ENCODE data around the gene CCSER1.
"Not testable (repeated sequence)": the region's sequence is repeated elsewhere in the genome, so short reads cannot be mapped to it uniquely, and the experiment has no call there.

Gene CCSER1

GRCh38 chr4:91212211-91212610, 1085.0 kb downstream of the CCSER1 start:
- no peak for TF ChIP-seq EZH2phosphoT487 (conservative IDR thresholded peaks at IDR 0.05; ENCODE audit: low read length)

GRCh38 chr4:91217831-91218403, 1090.7 kb downstream of the CCSER1 start:
- not testable (repeated sequence) for H3K79me2 ChIP-seq (ENCODE audit: insufficient read depth, low read length); H3K4me3 ChIP-seq (ENCODE audit: insufficient read depth, low read length, poor library complexity, severe bottlenecking); H3K27ac ChIP-seq (ENCODE audit: low read depth, low read length); H3K4me2 ChIP-seq (ENCODE audit: low read depth, low read length, poor library complexity, severe bottlenecking); H3K9ac ChIP-seq (ENCODE audit: low read length); H3K9me2 ChIP-seq (replicated peaks; ENCODE audit: insufficient read depth, low read length); H3K27me3 ChIP-seq (ENCODE audit: low read length); H2AFZ ChIP-seq (ENCODE audit: low read depth, low read length, severe bottlenecking); H3K9me3 ChIP-seq (ENCODE audit: insufficient read depth, low read length); H4K20me1 ChIP-seq (ENCODE audit: low read depth, low read length); H3K36me3 ChIP-seq (ENCODE audit: low read length); H3F3A ChIP-seq (ENCODE audit: insufficient read depth)

More at GRCh38 chr4:91212211-91212610, 1085.0 kb downstream of the CCSER1 start:
- Histone ChIP-seq H3K9ac (ENCODE audit: low read length) (no peak overlapping the region), H3K4me3 (ENCODE audit: insufficient read depth, low read length, poor library complexity, severe bottlenecking) (no peak overlapping the region), H3K27ac (ENCODE audit: low read depth, low read length) (no peak overlapping the region), H3K27me3 (ENCODE audit: low read length) (no peaks in the 10 kb centered on the region), H3F3A (ENCODE audit: insufficient read depth) (no peaks in the 10 kb centered on the region), H3K9me2 (replicated peaks; ENCODE audit: insufficient read depth, low read length) (no peaks in the 10 kb centered on the region), H3K36me3 (ENCODE audit: low read length) (no peaks in the 10 kb centered on the region), H4K20me1 (ENCODE audit: low read depth, low read length) (no peaks in the 10 kb centered on the region), H3K9me3 (ENCODE audit: insufficient read depth, low read length) (no peaks in the 10 kb centered on the region), H3K4me2 (ENCODE audit: low read depth, low read length, poor library complexity, severe bottlenecking) (no peak overlapping the region), H3K79me2 (ENCODE audit: insufficient read depth, low read length) (no peaks in the 10 kb centered on the region), H2AFZ (ENCODE audit: low read depth, low read length, severe bottlenecking) (no peak overlapping the region)

GRCh38 chr4:91220315-91220714, 1093.1 kb downstream of the CCSER1 start:
- TF ChIP-seq CTCF (IDR thresholded peaks at IDR 0.05; ENCODE audit: insufficient read depth, low read length, poor library complexity, severe bottlenecking) (no peak), EZH2phosphoT487 (conservative IDR thresholded peaks at IDR 0.05; ENCODE audit: low read length) (no peak)
- Histone ChIP-seq H3K9me2 (replicated peaks; ENCODE audit: insufficient read depth, low read length) (no peaks in the 10 kb centered on the region), H3K4me2 (ENCODE audit: low read depth, low read length, poor library complexity, severe bottlenecking) (no peak overlapping the region)

GRCh38 chr4:91222014-91222413, 1094.8 kb downstream of the CCSER1 start:
- H3K9ac ChIP-seq (ENCODE audit: low read length), result no peak overlapping the region
- no peaks in the 10 kb centered on the region for H3K9me3 ChIP-seq (ENCODE audit: insufficient read depth, low read length)
- H3K79me2 ChIP-seq (ENCODE audit: insufficient read depth, low read length), result no peaks in the 10 kb centered on the region
- no peak overlapping the region for H3K27ac ChIP-seq (ENCODE audit: low read depth, low read length)
- no peak overlapping the region for H3K4me3 ChIP-seq (ENCODE audit: insufficient read depth, low read length, poor library complexity, severe bottlenecking)
- H3K4me2 ChIP-seq (ENCODE audit: low read depth, low read length, poor library complexity, severe bottlenecking), result no peak overlapping the region
- no peak overlapping the region for H2AFZ ChIP-seq (ENCODE audit: low read depth, low read length, severe bottlenecking)
- no peaks in the 10 kb centered on the region for H3F3A ChIP-seq (ENCODE audit: insufficient read depth)
- H3K27me3 ChIP-seq (ENCODE audit: low read length), result no peaks in the 10 kb centered on the region
- H3K9me2 ChIP-seq (replicated peaks; ENCODE audit: insufficient read depth, low read length), result no peaks in the 10 kb centered on the region
- no peaks in the 10 kb centered on the region for H3K36me3 ChIP-seq (ENCODE audit: low read length)
- no peaks in the 10 kb centered on the region for H4K20me1 ChIP-seq (ENCODE audit: low read depth, low read length)
- TF ChIP-seq EZH2phosphoT487 (conservative IDR thresholded peaks at IDR 0.05; ENCODE audit: low read length), result no peak
- TF ChIP-seq CTCF (IDR thresholded peaks at IDR 0.05; ENCODE audit: insufficient read depth, low read length, poor library complexity, severe bottlenecking), result no peak

More at GRCh38 chr4:91220315-91220714, 1093.1 kb downstream of the CCSER1 start:
- Histone ChIP-seq H3K27me3 (ENCODE audit: low read length) (no peaks in the 10 kb centered on the region), H3K79me2 (ENCODE audit: insufficient read depth, low read length) (no peaks in the 10 kb centered on the region), H3K4me3 (ENCODE audit: insufficient read depth, low read length, poor library complexity, severe bottlenecking) (no peak overlapping the region), H3K36me3 (ENCODE audit: low read length) (no peaks in the 10 kb centered on the region), H4K20me1 (ENCODE audit: low read depth, low read length) (no peaks in the 10 kb centered on the region), H3K9ac (ENCODE audit: low read length) (no peak overlapping the region), H3F3A (ENCODE audit: insufficient read depth) (no peaks in the 10 kb centered on the region), H3K27ac (ENCODE audit: low read depth, low read length) (no peak overlapping the region), H3K9me3 (ENCODE audit: insufficient read depth, low read length) (no peaks in the 10 kb centered on the region), H2AFZ (ENCODE audit: low read depth, low read length, severe bottlenecking) (no peak overlapping the region)

All from SU-DHL-6 (cell line).